Mammary epithelial cell (primary cell): Measurements from ENCODE around the gene TOMM40L.

Experiments used
- EZH2 ChIP-seq: IDR thresholded peaks from 2 replicates; pipeline ENCODE4 v1.6.1; 2012; ENCODE audit warnings: low read length, inconsistent platforms, borderline replicate concordance
- TF ChIP-seq, protein P1 (sequence below), 2 donors: IDR thresholded peaks in 1 of 2; conservative IDR thresholded peaks in 1 of 2; 2 replicates each; pipeline ENCODE4 v1.5.1; 2011 to 2012; ENCODE audit warnings: inconsistent platforms in 2 of 2, low read length in 2 of 2, mild to moderate bottlenecking in 2 of 2, control low read depth in 1 of 2, low read depth in 1 of 2; ENCODE audit not compliant: insufficient read depth in 1 of 2; ENCODE audit errors: extremely low read depth in 1 of 2

GRCh38 chr1:161241682-161242081 is 15.8 kb downstream of the TOMM40L start:
- TF ChIP-seq, protein P1, sequence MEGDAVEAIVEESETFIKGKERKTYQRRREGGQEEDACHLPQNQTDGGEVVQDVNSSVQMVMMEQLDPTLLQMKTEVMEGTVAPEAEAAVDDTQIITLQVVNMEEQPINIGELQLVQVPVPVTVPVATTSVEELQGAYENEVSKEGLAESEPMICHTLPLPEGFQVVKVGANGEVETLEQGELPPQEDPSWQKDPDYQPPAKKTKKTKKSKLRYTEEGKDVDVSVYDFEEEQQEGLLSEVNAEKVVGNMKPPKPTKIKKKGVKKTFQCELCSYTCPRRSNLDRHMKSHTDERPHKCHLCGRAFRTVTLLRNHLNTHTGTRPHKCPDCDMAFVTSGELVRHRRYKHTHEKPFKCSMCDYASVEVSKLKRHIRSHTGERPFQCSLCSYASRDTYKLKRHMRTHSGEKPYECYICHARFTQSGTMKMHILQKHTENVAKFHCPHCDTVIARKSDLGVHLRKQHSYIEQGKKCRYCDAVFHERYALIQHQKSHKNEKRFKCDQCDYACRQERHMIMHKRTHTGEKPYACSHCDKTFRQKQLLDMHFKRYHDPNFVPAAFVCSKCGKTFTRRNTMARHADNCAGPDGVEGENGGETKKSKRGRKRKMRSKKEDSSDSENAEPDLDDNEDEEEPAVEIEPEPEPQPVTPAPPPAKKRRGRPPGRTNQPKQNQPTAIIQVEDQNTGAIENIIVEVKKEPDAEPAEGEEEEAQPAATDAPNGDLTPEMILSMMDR (conservative IDR thresholded peaks at IDR 0.05 in 1 of 2, IDR thresholded peaks at IDR 0.05 in 1 of 2; ENCODE audit: extremely low read depth in 1 of 2, insufficient read depth in 1 of 2, low read depth in 1 of 2, low read length in 2 of 2), result no peak
- TF ChIP-seq EZH2, result no peak
